Keratinocyte (primary cell): ENCODE measurements around the gene ASCC3. TPM values are rescaled to one million over a fixed set of nuclear protein-coding genes. Genes with fewer than 3 reads are reported as not detected.
A peak's percentile ranks its signal among the peaks of the same experiment; 100 is the strongest.

ENCODE experiments used
- DNase-seq: peaks from one replicate; pipeline ENCODE4 v3.0.0-alpha.2; 2011; ENCODE audit warnings: low read depth, missing footprints, low spot score
- FAIRE-seq: peaks from 2 replicates; lab custom pipeline; 2011; peaks lifted over from hg19 to GRCh38; lab: Jason Lieb, UNC
- H2AFZ ChIP-seq: 2 replicates; pipeline ENCODE4 v1.6.0; 2012; ENCODE audit warnings: low read length, control low read depth, inconsistent platforms; ENCODE audit not compliant: control insufficient read depth
- H3K27ac ChIP-seq: 2 replicates; pipeline ENCODE4 v1.5.1; 2011; ENCODE audit warnings: low read length; ENCODE audit not compliant: control insufficient read depth, insufficient read depth
- H3K27me3 ChIP-seq: 3 replicates; pipeline ENCODE4 v1.6.0; 2011; ENCODE audit warnings: low read length; ENCODE audit not compliant: control insufficient read depth, insufficient read depth; ENCODE audit errors: extremely low read depth
- H3K36me3 ChIP-seq, 2 experiments: 2 replicates in 1 of 2; 3 replicates in 1 of 2; pipeline ENCODE4 v1.5.1; 2011; ENCODE audit warnings: low read length in 2 of 2, mild to moderate bottlenecking in 1 of 2; ENCODE audit not compliant: control insufficient read depth in 2 of 2, insufficient read depth in 2 of 2; ENCODE audit errors: extremely low read depth in 1 of 2
- H3K4me1 ChIP-seq: 3 replicates; pipeline ENCODE4 v1.5.1; 2011; ENCODE audit warnings: low read length; ENCODE audit not compliant: control insufficient read depth, insufficient read depth; ENCODE audit errors: extremely low read depth
- H3K4me2 ChIP-seq: 3 replicates; pipeline ENCODE4 v1.6.0; 2011; ENCODE audit warnings: low read depth, low read length; ENCODE audit not compliant: control insufficient read depth, insufficient read depth; ENCODE audit errors: extremely low read depth
- H3K4me3 ChIP-seq, 3 experiments: fragments of 200-600 bp in 1 of 3; sonication (generic) in 1 of 3; 2 replicates in 2 of 3; 3 replicates in 1 of 3; pipeline ENCODE4 v1.5.1; 2011 to 2016; ENCODE audit warnings: low read length in 3 of 3, mild to moderate bottlenecking in 3 of 3, control low read depth in 2 of 3, inconsistent platforms in 1 of 3, low read depth in 1 of 3, mixed read lengths in 1 of 3, mixed run types in 1 of 3, moderate library complexity in 1 of 3; ENCODE audit not compliant: control insufficient read depth in 2 of 3, insufficient read depth in 2 of 3; ENCODE audit errors: extremely low read depth in 1 of 3
- H3K79me2 ChIP-seq: 2 replicates; pipeline ENCODE4 v1.6.0; 2012; ENCODE audit warnings: low read length; ENCODE audit not compliant: control insufficient read depth, insufficient read depth
- H3K9ac ChIP-seq: 3 replicates; pipeline ENCODE4 v1.6.0; 2011; ENCODE audit warnings: low read length; ENCODE audit not compliant: control insufficient read depth, insufficient read depth; ENCODE audit errors: extremely low read depth
- H3K9me1 ChIP-seq: 3 replicates; pipeline ENCODE4 v1.6.0; 2011; ENCODE audit warnings: low read length; ENCODE audit not compliant: control insufficient read depth, insufficient read depth; ENCODE audit errors: extremely low read depth
- H3K9me3 ChIP-seq: 2 replicates; pipeline ENCODE4 v1.5.1; 2012; ENCODE audit warnings: low read depth, low read length; ENCODE audit not compliant: control insufficient read depth
- H4K20me1 ChIP-seq: 3 replicates; pipeline ENCODE4 v1.6.0; 2011; ENCODE audit warnings: low read length; ENCODE audit not compliant: control insufficient read depth, insufficient read depth; ENCODE audit errors: extremely low read depth
- EZH2 ChIP-seq: IDR thresholded peaks from one replicate; pipeline ENCODE4 v1.6.1; 2012; ENCODE audit warnings: inconsistent platforms, mild to moderate bottlenecking, low read length, moderate library complexity
- dilution Hi-C: fragments of 300-500 bp; cut with MboI; formaldehyde crosslinking; loops from one replicate; pipeline ENCODE4 v1.7.0; 2020; ENCODE audit warnings: low sequenced_read_pairs; ENCODE audit not compliant: extremely low pct_ligation_motif_present
- polyA plus RNA-seq, 5 experiments: library from polyadenylated mRNA; depleted of rRNA in 3 of 5; stranded (reverse) in 3 of 5; stranded (forward) in 1 of 5; unstranded in 1 of 5; fragments of >200 nt; gene quantifications; 1 replicate in 1 of 5; 2 replicates in 3 of 5; 3 replicates in 1 of 5; pipeline versions ENCODE4 v1.2.1 to v1.2.3, GENCODE V29; 2011 to 2012; ENCODE audit warnings: missing spikeins in 2 of 5, low read depth in 1 of 5, low replicate concordance in 1 of 5
- TF ChIP-seq, protein P1 (sequence below), 3 experiments: IDR thresholded peaks in 1 of 3; conservative IDR thresholded peaks in 1 of 3; optimal IDR thresholded peaks in 1 of 3; 2 replicates in 2 of 3; 3 replicates in 1 of 3; pipeline versions ENCODE3 to v1.5.1; 2011; ENCODE audit warnings: low read length in 3 of 3, mild to moderate bottlenecking in 3 of 3, moderate library complexity in 2 of 3, control low read depth in 1 of 3, inconsistent platforms in 1 of 3; ENCODE audit not compliant: insufficient read depth in 2 of 3; ENCODE audit errors: extremely low read depth in 1 of 3

ASCC3 gene
- polyA plus RNA-seq, 1 donor (not counting 4 experiments of a cell fraction or from before 2014, with no cell fraction given) = 58.6 TPM

DNA sequence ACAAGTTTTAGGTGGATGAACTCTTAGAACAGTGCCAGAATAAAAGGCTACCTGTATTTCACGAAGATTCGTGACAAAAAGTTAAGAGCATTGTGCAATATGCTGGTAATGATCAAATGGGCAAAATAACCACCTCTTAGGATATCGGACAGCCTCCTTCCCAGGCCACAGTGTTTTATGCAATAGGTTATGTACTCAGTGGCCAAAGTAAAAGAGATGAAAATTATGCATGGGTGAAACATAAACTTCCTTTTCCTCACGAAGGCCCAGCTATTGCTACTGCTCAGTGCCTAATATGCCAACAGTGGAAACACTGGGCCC is 262.8 kb downstream of the ASCC3 start:
- no peak for DNase-seq
- Histone ChIP-seq H3K9ac (no peak overlapping the region), H4K20me1 (no peaks in the 10 kb centered on the region), H3K79me2 (no peaks in the 10 kb centered on the region), H3K9me1 (no peaks in the 10 kb centered on the region), H3K4me3 (no peak overlapping the region), H3K4me2 (no peak overlapping the region), H2AFZ (no peak overlapping the region), H3K27me3 (no peaks in the 10 kb centered on the region), H3K27ac (no peak overlapping the region), H3K4me1 (peaks cover 20% of the 10 kb centered on the region), H3K36me3 (no peaks in the 10 kb centered on the region), H3K9me3 (peaks cover 2% of the 10 kb centered on the region)
- dilution Hi-C loops = no loop called here
- peak; percentile 58 for FAIRE-seq
- TF ChIP-seq, protein P1, sequence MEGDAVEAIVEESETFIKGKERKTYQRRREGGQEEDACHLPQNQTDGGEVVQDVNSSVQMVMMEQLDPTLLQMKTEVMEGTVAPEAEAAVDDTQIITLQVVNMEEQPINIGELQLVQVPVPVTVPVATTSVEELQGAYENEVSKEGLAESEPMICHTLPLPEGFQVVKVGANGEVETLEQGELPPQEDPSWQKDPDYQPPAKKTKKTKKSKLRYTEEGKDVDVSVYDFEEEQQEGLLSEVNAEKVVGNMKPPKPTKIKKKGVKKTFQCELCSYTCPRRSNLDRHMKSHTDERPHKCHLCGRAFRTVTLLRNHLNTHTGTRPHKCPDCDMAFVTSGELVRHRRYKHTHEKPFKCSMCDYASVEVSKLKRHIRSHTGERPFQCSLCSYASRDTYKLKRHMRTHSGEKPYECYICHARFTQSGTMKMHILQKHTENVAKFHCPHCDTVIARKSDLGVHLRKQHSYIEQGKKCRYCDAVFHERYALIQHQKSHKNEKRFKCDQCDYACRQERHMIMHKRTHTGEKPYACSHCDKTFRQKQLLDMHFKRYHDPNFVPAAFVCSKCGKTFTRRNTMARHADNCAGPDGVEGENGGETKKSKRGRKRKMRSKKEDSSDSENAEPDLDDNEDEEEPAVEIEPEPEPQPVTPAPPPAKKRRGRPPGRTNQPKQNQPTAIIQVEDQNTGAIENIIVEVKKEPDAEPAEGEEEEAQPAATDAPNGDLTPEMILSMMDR (optimal IDR thresholded peaks at IDR 0.05 in 1 of 3, IDR thresholded peaks at IDR 0.05 in 1 of 3, conservative IDR thresholded peaks at IDR 0.05 in 1 of 3; ENCODE audit: extremely low read depth in 1 of 3, insufficient read depth in 2 of 3, low read length in 3 of 3) = no peak
- TF ChIP-seq EZH2 = no peak

DNA sequence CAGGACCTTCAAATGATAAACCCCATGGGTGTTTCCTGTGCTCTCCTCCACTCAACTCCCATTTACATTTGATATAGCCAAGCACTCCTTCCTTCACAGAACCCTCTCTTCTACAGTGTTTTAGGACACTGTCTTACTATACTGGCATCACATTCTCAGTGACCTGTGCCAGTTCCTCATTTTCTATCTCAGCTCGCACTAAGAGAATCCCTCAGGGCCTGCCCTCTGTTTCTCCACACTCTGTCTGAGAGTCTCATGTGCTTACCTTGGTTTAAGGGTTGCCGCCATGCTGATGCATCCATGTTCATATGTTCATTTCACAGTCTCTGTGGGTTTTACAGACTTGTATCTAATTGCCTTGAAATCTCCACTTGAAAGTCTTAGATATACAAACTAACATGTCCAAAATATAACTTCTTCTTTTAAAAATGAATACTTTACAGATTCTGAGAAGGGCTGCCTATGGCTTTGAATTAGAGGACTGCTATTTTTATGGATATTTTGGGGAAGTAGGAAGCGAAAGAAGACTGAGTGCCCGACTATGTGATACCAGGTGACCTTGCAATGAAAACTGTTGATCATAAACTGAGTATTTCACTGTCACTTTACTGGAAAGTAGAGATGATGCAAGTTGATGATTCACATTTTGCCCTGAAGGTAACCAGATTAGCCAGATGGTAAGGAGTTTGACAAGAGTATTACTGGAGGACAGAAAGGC is 263.3 kb downstream of the ASCC3 start:
- H2AFZ ChIP-seq = no peak overlapping the region
- peaks cover 2% of the 10 kb centered on the region for H3K9me3 ChIP-seq
- H3K4me1 ChIP-seq = peaks cover 20% of the 10 kb centered on the region
- H3K9me1 ChIP-seq = no peaks in the 10 kb centered on the region
- dilution Hi-C loops = no loop called here
- no peaks in the 10 kb centered on the region for H3K27me3 ChIP-seq
- no peak overlapping the region for H3K27ac ChIP-seq
- no peaks in the 10 kb centered on the region for H4K20me1 ChIP-seq
- no peaks in the 10 kb centered on the region for H3K36me3 ChIP-seq
- H3K4me3 ChIP-seq = no peak overlapping the region
- no peak overlapping the region for H3K9ac ChIP-seq
- FAIRE-seq (peak; percentile 17), DNase-seq (no peak)
- H3K4me2 ChIP-seq = no peak overlapping the region
- TF ChIP-seq, protein P1 (optimal IDR thresholded peaks at IDR 0.05 in 1 of 3, IDR thresholded peaks at IDR 0.05 in 1 of 3, conservative IDR thresholded peaks at IDR 0.05 in 1 of 3; ENCODE audit: extremely low read depth in 1 of 3, insufficient read depth in 2 of 3, low read length in 3 of 3) = no peak
- TF ChIP-seq EZH2 = no peak
- H3K79me2 ChIP-seq = no peaks in the 10 kb centered on the region
